Nasal cavity respiratory epithelium epithelial cell of viscerocranial mucosa (primary cell): ENCODE measurements around the gene SCYGR7. TPM values are rescaled to one million over a fixed set of nuclear protein-coding genes. Genes with fewer than 3 reads are reported as not detected.

Source experiments
- total RNA-seq: library from RNA; depleted of rRNA; stranded (reverse); fragments of >200 nt; gene quantifications from 2 replicates; pipeline ENCODE4 v1.2.3, GENCODE V29; 2014

Gene SCYGR7, protein sequence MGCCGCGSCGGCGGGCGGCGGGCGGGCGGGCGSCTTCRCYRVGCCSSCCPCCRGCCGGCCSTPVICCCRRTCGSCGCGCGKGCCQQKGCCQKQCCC
- not detected in 2 replicates for total RNA-seq

DNA sequence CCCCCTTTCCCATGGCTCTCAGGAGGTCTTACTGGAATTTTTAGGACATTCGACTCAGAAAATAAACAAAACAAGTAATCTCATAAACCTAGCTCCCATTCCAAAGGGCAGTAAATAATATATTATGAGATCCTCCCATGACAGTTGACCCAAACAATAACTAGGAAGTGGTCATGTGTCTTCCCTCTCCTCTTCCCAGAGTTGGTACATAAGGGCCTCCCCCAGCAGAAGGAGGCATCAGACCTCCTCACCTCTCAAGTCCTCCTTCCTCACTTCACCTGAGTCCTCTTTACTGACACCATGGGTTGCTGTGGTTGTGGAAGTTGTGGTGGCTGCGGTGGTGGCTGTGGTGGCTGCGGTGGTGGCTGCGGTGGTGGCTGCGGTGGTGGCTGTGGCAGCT, at the start of gene SCYGR7:
Gene SCYGR7 (plus strand): TSS at position 301 of the 400 bp plus-strand sequence. CDS start 0 bp downstream, at position 301.

GRCh38 chr2:227717687-227718567, 10.2 kb upstream of the SCYGR7 start, which contains the start of gene SLC19A3:
TSS of gene SLC19A3 (minus strand) at chr2:227718028. CDS start at chr2:227702318, 15,710 bp downstream.

DNA sequence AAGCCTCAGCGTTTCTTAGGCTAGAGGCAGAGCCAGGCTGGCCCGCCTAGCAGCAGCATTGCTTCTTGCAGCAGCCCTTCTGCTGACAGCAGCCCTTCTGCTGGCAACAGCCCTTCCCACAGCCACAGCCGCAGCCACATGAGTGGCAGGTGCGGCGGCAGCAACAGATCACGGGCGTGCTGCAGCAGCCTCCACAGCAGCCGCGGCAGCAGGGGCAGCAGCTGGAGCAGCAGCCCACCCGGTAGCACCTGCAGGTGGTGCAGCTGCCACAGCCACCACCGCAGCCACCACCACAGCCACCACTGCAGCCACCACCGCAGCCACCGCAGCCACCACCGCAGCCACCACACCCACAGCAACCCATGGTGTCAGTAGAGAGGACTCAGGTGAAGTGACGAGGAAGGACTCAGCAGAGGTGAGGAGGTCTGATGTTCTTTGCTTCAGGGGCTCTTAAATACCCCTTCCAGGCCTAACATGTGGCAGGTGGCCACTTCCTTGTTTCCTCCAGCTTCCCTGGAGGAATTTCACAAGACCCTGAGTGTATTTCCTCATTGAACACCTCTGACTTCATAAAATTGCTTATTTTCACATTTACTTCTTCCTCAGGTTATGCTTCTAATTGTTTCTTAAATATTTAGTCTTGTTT, 3.6 kb upstream of the SCYGR7 start, which contains the start of gene SCYGR6:
Gene SCYGR6 (minus strand): TSS at position 364 of the 646 bp plus-strand sequence. CDS start 0 bp downstream, at position 364.

GRCh38 chr2:227745594-227745993, 17.5 kb downstream of the SCYGR7 start, which contains the start of gene SCYGR8:
TSS of gene SCYGR8 (plus strand) at chr2:227745894. CDS start at chr2:227745894, 0 bp downstream.

Other genes starting within 250 kb of the SCYGR7 start
- gene SCYGR2, start 129.4 kb upstream of the SCYGR7 start, total RNA-seq: not detected in 2 replicates
- gene SCYGR3, start 113.5 kb upstream of the SCYGR7 start, total RNA-seq: not detected in 2 replicates
- not detected in 2 replicates for gene SCYGR4, start 110.8 kb upstream of the SCYGR7 start, total RNA-seq
- not detected in 2 replicates for gene SCYGR5, start 61.5 kb upstream of the SCYGR7 start, total RNA-seq
- under 0.01 and 0.36 TPM in 2 replicates for gene SLC19A3, start 10.3 kb upstream of the SCYGR7 start, total RNA-seq
- gene SCYGR6, start 3.6 kb upstream of the SCYGR7 start, total RNA-seq: not detected in 2 replicates
- gene SCYGR8, start 17.6 kb downstream of the SCYGR7 start, total RNA-seq: not detected in 2 replicates
- gene CCL20, start 85.5 kb downstream of the SCYGR7 start, total RNA-seq: 2.1 and 33.9 TPM in 2 replicates
- 0.07 TPM in 1 of 2 replicates, not detected in the other for gene DAW1, start 143.3 kb downstream of the SCYGR7 start, total RNA-seq